Osteoblast (primary cell): Measurements from ENCODE around the gene VMP1. TPM values are rescaled to one million over a fixed set of nuclear protein-coding genes. Genes with fewer than 3 reads are reported as not detected.

Experiments
- DNase-seq: peaks from one replicate; pipeline ENCODE4 v3.0.0; 2011; ENCODE audit warnings: low spot score, mixed read lengths; ENCODE audit not compliant: insufficient read length; ENCODE audit errors: missing footprints
- H2AFZ ChIP-seq: 2 replicates; pipeline ENCODE4 v1.6.0; 2011; ENCODE audit warnings: mild to moderate bottlenecking, low read length
- H3K27ac ChIP-seq: 2 replicates; pipeline ENCODE4 v1.5.1; 2011; ENCODE audit warnings: mild to moderate bottlenecking, low read depth, low read length, moderate library complexity
- H3K27me3 ChIP-seq: 2 replicates; pipeline ENCODE4 v1.6.0; 2012; ENCODE audit warnings: mild to moderate bottlenecking, control low read depth, inconsistent platforms, low read length, moderate library complexity; ENCODE audit not compliant: insufficient read depth
- H3K36me3 ChIP-seq: 2 replicates; pipeline ENCODE4 v1.5.1; 2011; ENCODE audit warnings: mild to moderate bottlenecking, low read length, control low read depth, moderate library complexity; ENCODE audit not compliant: insufficient read depth
- H3K4me1 ChIP-seq: 2 replicates; pipeline ENCODE4 v1.5.1; 2011; ENCODE audit warnings: mild to moderate bottlenecking, low read length, control low read depth, moderate library complexity; ENCODE audit not compliant: insufficient read depth
- H3K4me2 ChIP-seq: 2 replicates; pipeline ENCODE4 v1.6.0; 2011; ENCODE audit warnings: mild to moderate bottlenecking, low read length; ENCODE audit not compliant: insufficient read depth
- H3K4me3 ChIP-seq: fragments of 200-600 bp; sonication (generic); 3 replicates; pipeline ENCODE4 v1.5.1; 2012; ENCODE audit warnings: mild to moderate bottlenecking, low read length, inconsistent platforms; ENCODE audit not compliant: insufficient read depth
- H3K79me2 ChIP-seq: 2 replicates; pipeline ENCODE4 v1.6.0; 2012; ENCODE audit warnings: mild to moderate bottlenecking, low read length, control low read depth, inconsistent platforms; ENCODE audit not compliant: insufficient read depth
- H3K9me3 ChIP-seq: 2 replicates; pipeline ENCODE4 v1.5.1; 2011; ENCODE audit warnings: low read depth, low read length, control low read depth
- H4K20me1 ChIP-seq: 2 replicates; pipeline ENCODE4 v1.6.0; 2012; ENCODE audit warnings: mild to moderate bottlenecking, low read length, control low read depth; ENCODE audit not compliant: insufficient read depth
- CTCF ChIP-seq: IDR thresholded peaks from 2 replicates; pipeline ENCODE4 v1.5.1; 2011; ENCODE audit warnings: mild to moderate bottlenecking, low read depth, low read length, moderate library complexity; ENCODE audit errors: extremely low read depth
- total RNA-seq: library from RNA; depleted of rRNA; stranded (reverse); fragments of >200 nt; gene quantifications from 2 replicates; pipeline ENCODE4 v1.2.3, GENCODE V29; 2012

VMP1 gene
- total RNA-seq, 1 donor: 415 TPM

- no peak for TF ChIP-seq CTCF
Measured at GRCh38 chr17:59699786-59700185, 7.7 kb upstream of the VMP1 start.

GRCh38 chr17:59702304-59702703 lies 5.2 kb upstream of the VMP1 start:
- Histone ChIP-seq H3K4me3 (no peak overlapping the region), H2AFZ (no peak overlapping the region), H3K27ac (no peak overlapping the region), H3K4me1 (peaks cover 10% of the 10 kb centered on the region), H4K20me1 (peaks cover 50% of the 10 kb centered on the region), H3K27me3 (no peaks in the 10 kb centered on the region), H3K4me2 (no peak overlapping the region), H3K9me3 (no peaks in the 10 kb centered on the region), H3K79me2 (peaks cover 98% of the 10 kb centered on the region), H3K36me3 (peaks cover 39% of the 10 kb centered on the region)
- no peak for TF ChIP-seq CTCF
- DNase-seq: no peak

More at GRCh38 chr17:59699786-59700185, 7.7 kb upstream of the VMP1 start:
- H3K79me2 ChIP-seq: peaks cover 98% of the 10 kb centered on the region
- H3K4me3 ChIP-seq: no peak overlapping the region
- H3K27ac ChIP-seq: no peak overlapping the region
- H4K20me1 ChIP-seq: peaks cover 52% of the 10 kb centered on the region
- no peaks in the 10 kb centered on the region for H3K4me1 ChIP-seq
- peaks cover 64% of the 10 kb centered on the region for H3K36me3 ChIP-seq
- no peaks in the 10 kb centered on the region for H3K9me3 ChIP-seq
- H2AFZ ChIP-seq: no peak overlapping the region
- no peak for DNase-seq
- H3K4me2 ChIP-seq: no peak overlapping the region
- no peaks in the 10 kb centered on the region for H3K27me3 ChIP-seq

GRCh38 chr17:59707971-59708430 lies 547 bp downstream of the VMP1 start:
- DNase-seq: no peak
- peak overlapping the region; percentile 84 for H3K4me3 ChIP-seq
- H3K27me3 ChIP-seq: no peaks in the 10 kb centered on the region
- peak overlapping the region; percentile 82 for H3K4me2 ChIP-seq
- peaks cover 5% of the 10 kb centered on the region for H3K36me3 ChIP-seq
- H3K9me3 ChIP-seq: no peaks in the 10 kb centered on the region
- H4K20me1 ChIP-seq: peaks cover 41% of the 10 kb centered on the region
- peak overlapping the region; percentile 58 for H2AFZ ChIP-seq
- peaks cover 21% of the 10 kb centered on the region for H3K4me1 ChIP-seq
- H3K79me2 ChIP-seq: peaks cover 95% of the 10 kb centered on the region
- H3K27ac ChIP-seq: peak overlapping the region; percentile 95
- no peak for TF ChIP-seq CTCF

- Histone ChIP-seq H3K4me3 (no peak overlapping the region), H2AFZ (no peak overlapping the region), H3K27ac (no peak overlapping the region), H3K79me2 (peaks cover 93% of the 10 kb centered on the region), H4K20me1 (peaks cover 31% of the 10 kb centered on the region), H3K27me3 (no peaks in the 10 kb centered on the region), H3K36me3 (no peaks in the 10 kb centered on the region), H3K4me1 (peaks cover 11% of the 10 kb centered on the region), H3K9me3 (no peaks in the 10 kb centered on the region), H3K4me2 (no peak overlapping the region)
- no peak for DNase-seq
- no peak for TF ChIP-seq CTCF
Measured at GRCh38 chr17:59711936-59712335, 4.5 kb downstream of the VMP1 start.
